Activated CD4-positive, alpha-beta memory T cell treated with anti-CD3 and anti-CD28 coated beads, Interleukin-2, amount 10 ng/mL, durations not matched to agents 7 days and 5 days (primary cell): ENCODE measurements around the gene CHL1. TPM values are rescaled to one million over a fixed set of nuclear protein-coding genes. Genes with fewer than 3 reads are reported as not detected.

Source experiments
- CTCF ChIA-PET: fragments of 350-600 bp; sonication (Branson Sonifier 250); formaldehyde crosslinking; loops from one replicate; lab custom pipeline; 2021; ENCODE audit warnings: antibody characterized with exemption, inconsistent platforms; lab: Charles Lee
- POLR2A ChIA-PET: fragments of 350-600 bp; sonication (Branson Sonifier 250); formaldehyde crosslinking; loops from one replicate; lab custom pipeline; 2021; ENCODE audit warnings: antibody characterized with exemption; lab: Charles Lee
- DNase-seq: peaks from one replicate; pipeline ENCODE4 v3.0.0-alpha.2; 2020
- H3K27ac Mint-ChIP-seq: one replicate; pipeline ENCODE4 v1.8.0; 2021; ENCODE audit warnings: mild to moderate bottlenecking, mixed read lengths
- H3K27me3 Mint-ChIP-seq: one replicate; pipeline ENCODE4 v1.8.0; 2021; ENCODE audit warnings: mixed read lengths
- H3K36me3 Mint-ChIP-seq: one replicate; pipeline ENCODE4 v1.8.0; 2021; ENCODE audit warnings: low read depth, mixed read lengths
- H3K4me1 Mint-ChIP-seq: one replicate; pipeline ENCODE4 v1.8.0; 2021; ENCODE audit warnings: mixed read lengths
- H3K4me3 Mint-ChIP-seq: one replicate; pipeline ENCODE4 v1.8.0; 2021; ENCODE audit warnings: mild to moderate bottlenecking, mixed read lengths
- H3K9me3 Mint-ChIP-seq: one replicate; pipeline ENCODE4 v1.8.0; 2021; ENCODE audit warnings: mixed read lengths
- total RNA-seq, 2 experiments: library from RNA; stranded (reverse); gene quantifications; one replicate each; pipeline ENCODE4 v1.2.3, GENCODE V29; 2021

Gene CHL1
- total RNA-seq, 2 experiments from 2014 or later, result not detected

GRCh38 chr3:420584-420983 lies 224.0 kb downstream of the CHL1 start:
- ChIA-PET POLR2A (no interaction called here), CTCF (no interaction called here)
- Mint-ChIP-seq H3K4me3 (no peak overlapping the region), H3K27me3 (no peaks in the 10 kb centered on the region), H3K36me3 (no peaks in the 10 kb centered on the region), H3K4me1 (no peaks in the 10 kb centered on the region), H3K9me3 (no peaks in the 10 kb centered on the region), H3K27ac (no peak overlapping the region)
- DNase-seq, result no peak

GRCh38 chr3:425079-425478 lies 228.5 kb downstream of the CHL1 start:
- POLR2A ChIA-PET, result no interaction called here
- no peak overlapping the region for H3K4me3 Mint-ChIP-seq
- H3K9me3 Mint-ChIP-seq, result no peaks in the 10 kb centered on the region
- no peaks in the 10 kb centered on the region for H3K27me3 Mint-ChIP-seq
- no peak for DNase-seq
- no peaks in the 10 kb centered on the region for H3K36me3 Mint-ChIP-seq
- H3K4me1 Mint-ChIP-seq, result no peaks in the 10 kb centered on the region
- H3K27ac Mint-ChIP-seq, result no peak overlapping the region
- CTCF ChIA-PET, result no interaction called here

- Mint-ChIP-seq H3K27me3 (no peaks in the 10 kb centered on the region), H3K4me3 (no peak overlapping the region), H3K27ac (no peak overlapping the region), H3K4me1 (no peaks in the 10 kb centered on the region), H3K36me3 (no peaks in the 10 kb centered on the region), H3K9me3 (no peaks in the 10 kb centered on the region)
- ChIA-PET CTCF (no interaction called here), POLR2A (no interaction called here)
- DNase-seq, result no peak
Observed at GRCh38 chr3:426072-426471, 229.5 kb downstream of the CHL1 start.

- no peak for DNase-seq
- H3K36me3 Mint-ChIP-seq, result no peaks in the 10 kb centered on the region
- H3K9me3 Mint-ChIP-seq, result no peaks in the 10 kb centered on the region
- POLR2A ChIA-PET, result no interaction called here
- no peaks in the 10 kb centered on the region for H3K27me3 Mint-ChIP-seq
- H3K27ac Mint-ChIP-seq, result no peak overlapping the region
- no peak overlapping the region for H3K4me3 Mint-ChIP-seq
- no peaks in the 10 kb centered on the region for H3K4me1 Mint-ChIP-seq
- CTCF ChIA-PET, result no interaction called here
Observed at GRCh38 chr3:427128-427527, 230.6 kb downstream of the CHL1 start.

- Mint-ChIP-seq H3K4me1 (no peaks in the 10 kb centered on the region), H3K4me3 (no peak overlapping the region), H3K36me3 (no peaks in the 10 kb centered on the region), H3K27me3 (no peaks in the 10 kb centered on the region), H3K9me3 (no peaks in the 10 kb centered on the region), H3K27ac (no peak overlapping the region)
- ChIA-PET CTCF (no interaction called here), POLR2A (no interaction called here)
- no peak for DNase-seq
Observed at GRCh38 chr3:430186-430585, 233.6 kb downstream of the CHL1 start.

GRCh38 chr3:435161-435560 lies 238.6 kb downstream of the CHL1 start:
- no peaks in the 10 kb centered on the region for H3K27me3 Mint-ChIP-seq
- no peaks in the 10 kb centered on the region for H3K4me1 Mint-ChIP-seq
- POLR2A ChIA-PET, result no interaction called here
- no peaks in the 10 kb centered on the region for H3K36me3 Mint-ChIP-seq
- H3K4me3 Mint-ChIP-seq, result no peak overlapping the region
- no peak overlapping the region for H3K27ac Mint-ChIP-seq
- no peaks in the 10 kb centered on the region for H3K9me3 Mint-ChIP-seq
- CTCF ChIA-PET, result no interaction called here
- DNase-seq, result no peak

- H3K9me3 Mint-ChIP-seq, result no peaks in the 10 kb centered on the region
- no peaks in the 10 kb centered on the region for H3K27me3 Mint-ChIP-seq
- H3K4me3 Mint-ChIP-seq, result no peak overlapping the region
- no peaks in the 10 kb centered on the region for H3K36me3 Mint-ChIP-seq
- H3K27ac Mint-ChIP-seq, result no peak overlapping the region
- ChIA-PET CTCF (no interaction called here), POLR2A (no interaction called here)
- no peaks in the 10 kb centered on the region for H3K4me1 Mint-ChIP-seq
- no peak for DNase-seq
Observed at GRCh38 chr3:436053-436452, 239.5 kb downstream of the CHL1 start.

- CTCF ChIA-PET, result no interaction called here
- H3K4me1 Mint-ChIP-seq, result no peaks in the 10 kb centered on the region
- DNase-seq, result no peak
- no peak overlapping the region for H3K27ac Mint-ChIP-seq
- H3K9me3 Mint-ChIP-seq, result peaks cover 6% of the 10 kb centered on the region
- no peaks in the 10 kb centered on the region for H3K36me3 Mint-ChIP-seq
- no peak overlapping the region for H3K4me3 Mint-ChIP-seq
- POLR2A ChIA-PET, result no interaction called here
- no peaks in the 10 kb centered on the region for H3K27me3 Mint-ChIP-seq
Observed at GRCh38 chr3:440826-441225, 244.3 kb downstream of the CHL1 start.

- Mint-ChIP-seq H3K27ac (no peak overlapping the region), H3K27me3 (no peaks in the 10 kb centered on the region), H3K4me1 (no peaks in the 10 kb centered on the region), H3K36me3 (no peaks in the 10 kb centered on the region), H3K9me3 (peaks cover 12% of the 10 kb centered on the region), H3K4me3 (no peak overlapping the region)
- ChIA-PET CTCF (no interaction called here), POLR2A (no interaction called here)
- no peak for DNase-seq
Observed at GRCh38 chr3:445960-446359, 249.4 kb downstream of the CHL1 start.

GRCh38 chr3:447671-448070 lies 251.1 kb downstream of the CHL1 start:
- POLR2A ChIA-PET, result no interaction called here
- no peak for DNase-seq
- Mint-ChIP-seq H3K27me3 (no peaks in the 10 kb centered on the region), H3K9me3 (peaks cover 6% of the 10 kb centered on the region), H3K27ac (no peak overlapping the region), H3K36me3 (no peaks in the 10 kb centered on the region), H3K4me1 (no peaks in the 10 kb centered on the region), H3K4me3 (no peak overlapping the region)
- CTCF ChIA-PET, result no interaction called here

- CTCF ChIA-PET, result no interaction called here
Observed at GRCh38 chr3:449711-450110, 253.1 kb downstream of the CHL1 start.

GRCh38 chr3:452221-452620 lies 255.7 kb downstream of the CHL1 start:
- H3K27me3 Mint-ChIP-seq, result no peaks in the 10 kb centered on the region
- no peaks in the 10 kb centered on the region for H3K4me1 Mint-ChIP-seq
- no peak overlapping the region for H3K4me3 Mint-ChIP-seq
- ChIA-PET CTCF (no interaction called here), POLR2A (no interaction called here)
- no peak for DNase-seq
- H3K9me3 Mint-ChIP-seq, result peaks cover 6% of the 10 kb centered on the region
- no peaks in the 10 kb centered on the region for H3K36me3 Mint-ChIP-seq
- no peak overlapping the region for H3K27ac Mint-ChIP-seq

More at GRCh38 chr3:449711-450110, 253.1 kb downstream of the CHL1 start:
- Mint-ChIP-seq H3K36me3 (no peaks in the 10 kb centered on the region), H3K9me3 (peaks cover 6% of the 10 kb centered on the region), H3K4me1 (no peaks in the 10 kb centered on the region), H3K27me3 (no peaks in the 10 kb centered on the region), H3K4me3 (no peak overlapping the region), H3K27ac (no peak overlapping the region)
- POLR2A ChIA-PET, result no interaction called here
- DNase-seq, result no peak

- no peaks in the 10 kb centered on the region for H3K4me1 Mint-ChIP-seq
- no peak for DNase-seq
- no peaks in the 10 kb centered on the region for H3K27me3 Mint-ChIP-seq
- H3K4me3 Mint-ChIP-seq, result no peak overlapping the region
- no peak overlapping the region for H3K27ac Mint-ChIP-seq
- H3K36me3 Mint-ChIP-seq, result no peaks in the 10 kb centered on the region
- H3K9me3 Mint-ChIP-seq, result peaks cover 6% of the 10 kb centered on the region
- ChIA-PET POLR2A (no interaction called here), CTCF (no interaction called here)
Observed at GRCh38 chr3:453106-453505, 256.5 kb downstream of the CHL1 start.

- H3K36me3 Mint-ChIP-seq, result no peaks in the 10 kb centered on the region
- no peaks in the 10 kb centered on the region for H3K4me1 Mint-ChIP-seq
- ChIA-PET POLR2A (no interaction called here), CTCF (no interaction called here)
- no peak for DNase-seq
- H3K27ac Mint-ChIP-seq, result no peak overlapping the region
- H3K27me3 Mint-ChIP-seq, result no peaks in the 10 kb centered on the region
- H3K9me3 Mint-ChIP-seq, result no peaks in the 10 kb centered on the region
- H3K4me3 Mint-ChIP-seq, result no peak overlapping the region
Observed at GRCh38 chr3:454986-455385, 258.4 kb downstream of the CHL1 start.

- Mint-ChIP-seq H3K4me1 (no peaks in the 10 kb centered on the region), H3K4me3 (no peak overlapping the region), H3K9me3 (no peaks in the 10 kb centered on the region), H3K27ac (no peak overlapping the region), H3K36me3 (no peaks in the 10 kb centered on the region), H3K27me3 (no peaks in the 10 kb centered on the region)
- ChIA-PET POLR2A (no interaction called here), CTCF (no interaction called here)
- DNase-seq, result no peak
Observed at GRCh38 chr3:458124-458523, 261.6 kb downstream of the CHL1 start.
